HEK293 (cell line): ENCODE results near the gene GRIP1.

Experiments used
- CTCF ChIA-PET: fragments of 350-600 bp; formaldehyde crosslinking; extraction: SDS; loops from one replicate; lab custom pipeline; 2021; ENCODE audit warnings: antibody characterized with exemption; lab: Yijun Ruan, JAX
- POLR2A ChIA-PET: fragments of 300-600 bp; formaldehyde crosslinking; extraction: SDS; loops from one replicate; lab custom pipeline; 2020; ENCODE audit warnings: antibody characterized with exemption, inconsistent platforms; lab: Yijun Ruan, JAX
- H3K27ac ChIP-seq: fragments of 200-500 bp; sonication (Bioruptor generic); 2 replicates; pipeline ENCODE4 v1.5.1; 2014; ENCODE audit warnings: low read depth, low read length, control low read depth, inconsistent platforms; ENCODE audit errors: extremely low read depth
- H3K36me3 ChIP-seq, 2 experiments: fragments of 200-500 bp in 1 of 2; sonication (Bioruptor generic) in 1 of 2; 1 replicate in 1 of 2; 2 replicates in 1 of 2; pipeline ENCODE4 v1.5.1; 2014 to 2017; ENCODE audit warnings: inconsistent platforms in 2 of 2, low read length in 2 of 2; ENCODE audit not compliant: control insufficient read depth in 2 of 2, insufficient read depth in 1 of 2
- H3K4me1 ChIP-seq: fragments of 200-500 bp; sonication (Bioruptor generic); 2 replicates; pipeline ENCODE4 v1.5.1; 2014; ENCODE audit warnings: mild to moderate bottlenecking, low read length, inconsistent platforms; ENCODE audit not compliant: control insufficient read depth, insufficient read depth
- H3K4me3 ChIP-seq: 2 replicates; pipeline ENCODE4 v1.5.1; 2011; ENCODE audit warnings: low read depth, mild to moderate bottlenecking, control low read depth, low read length, moderate library complexity
- H3K9me3 ChIP-seq: fragments of 200-500 bp; sonication (Bioruptor generic); 2 replicates; pipeline ENCODE4 v1.5.1; 2014; ENCODE audit warnings: low read depth, low read length, inconsistent platforms; ENCODE audit not compliant: control insufficient read depth, insufficient read depth
- BCL11B ChIP-seq: fragments of 450-650 bp; formaldehyde crosslinking; IDR thresholded peaks from 2 replicates; pipeline ENCODE4 v1.5.1; 2016; ENCODE audit warnings: low read depth, missing biosample characterization, missing genetic modification characterization
- HIC1 ChIP-seq: fragments of 450-650 bp; formaldehyde crosslinking; IDR thresholded peaks from 2 replicates; pipeline ENCODE4 v1.5.1; 2016; ENCODE audit warnings: missing biosample characterization, missing genetic modification characterization
- KLF9 ChIP-seq: fragments of 450-650 bp; formaldehyde crosslinking; IDR thresholded peaks from 2 replicates; pipeline ENCODE4 v1.5.1; 2016; ENCODE audit warnings: missing biosample characterization, missing genetic modification characterization, low read depth
- MEIS1 ChIP-seq: sonication (generic); formaldehyde crosslinking; IDR thresholded peaks from 2 replicates; pipeline ENCODE4 v1.8.1; 2022; ENCODE audit warnings: missing genetic modification reagents, mild to moderate bottlenecking, borderline replicate concordance
- SP3 ChIP-seq: fragments of 450-650 bp; formaldehyde crosslinking; IDR thresholded peaks from 2 replicates; pipeline ENCODE4 v1.5.1; 2016; ENCODE audit warnings: missing biosample characterization, missing genetic modification characterization
- WT1 ChIP-seq: fragments of 450-650 bp; formaldehyde crosslinking; IDR thresholded peaks from 2 replicates; pipeline ENCODE4 v1.5.1; 2016; ENCODE audit warnings: missing biosample characterization, missing genetic modification characterization
- ZBTB44 ChIP-seq: fragments of 450-650 bp; IDR thresholded peaks from 2 replicates; pipeline ENCODE4 v1.5.1; 2018; ENCODE audit warnings: missing biosample characterization, mild to moderate bottlenecking, missing genetic modification characterization
- ZBTB8A ChIP-seq: fragments of 450-650 bp; formaldehyde crosslinking; IDR thresholded peaks from 2 replicates; pipeline ENCODE4 v1.5.1; 2016; ENCODE audit warnings: missing biosample characterization, missing genetic modification characterization
- ZNF133 ChIP-seq: fragments of 450-650 bp; formaldehyde crosslinking; IDR thresholded peaks from 2 replicates; pipeline ENCODE4 v1.5.1; 2016; ENCODE audit warnings: missing biosample characterization, missing genetic modification characterization
- ZNF174 ChIP-seq: fragments of 450-650 bp; formaldehyde crosslinking; IDR thresholded peaks from 2 replicates; pipeline ENCODE4 v1.5.0; 2017; ENCODE audit warnings: missing biosample characterization, mild to moderate bottlenecking, missing genetic modification characterization
- ZNF184 ChIP-seq: fragments of 450-650 bp; IDR thresholded peaks from 2 replicates; pipeline ENCODE4 v1.5.1; 2018; ENCODE audit warnings: missing biosample characterization, mild to moderate bottlenecking, missing genetic modification characterization
- ZNF2 ChIP-seq: fragments of 450-650 bp; formaldehyde crosslinking; IDR thresholded peaks from 2 replicates; pipeline ENCODE4 v1.5.1; 2016; ENCODE audit warnings: missing biosample characterization, missing genetic modification characterization
- ZNF211 ChIP-seq: fragments of 450-650 bp; formaldehyde crosslinking; IDR thresholded peaks from 2 replicates; pipeline ENCODE4 v1.5.1; 2016; ENCODE audit warnings: low read depth, missing biosample characterization, missing genetic modification characterization
- ZNF214 ChIP-seq: fragments of 450-650 bp; formaldehyde crosslinking; IDR thresholded peaks from 2 replicates; pipeline ENCODE4 v1.5.1; 2017; ENCODE audit warnings: missing biosample characterization, mild to moderate bottlenecking, missing genetic modification characterization, borderline replicate concordance
- ZNF248 ChIP-seq: fragments of 450-650 bp; formaldehyde crosslinking; IDR thresholded peaks from 2 replicates; pipeline ENCODE4 v1.5.1; 2017; ENCODE audit warnings: missing biosample characterization, missing genetic modification characterization
- ZNF302 ChIP-seq: fragments of 450-650 bp; formaldehyde crosslinking; IDR thresholded peaks from 2 replicates; pipeline ENCODE4 v1.5.1; 2016; ENCODE audit warnings: missing biosample characterization, missing genetic modification characterization, low read depth
- ZNF341 ChIP-seq: fragments of 450-650 bp; formaldehyde crosslinking; IDR thresholded peaks from 2 replicates; pipeline ENCODE4; 2016; ENCODE audit warnings: low read depth, missing biosample characterization, missing genetic modification characterization
- ZNF350 ChIP-seq: fragments of 450-650 bp; formaldehyde crosslinking; IDR thresholded peaks from 2 replicates; pipeline ENCODE4 v1.5.0; 2017; ENCODE audit warnings: missing biosample characterization, mild to moderate bottlenecking, missing genetic modification characterization
- ZNF404 ChIP-seq: fragments of 450-650 bp; formaldehyde crosslinking; IDR thresholded peaks from 2 replicates; pipeline ENCODE4 v1.5.1; 2017; ENCODE audit warnings: missing biosample characterization, missing genetic modification characterization
- ZNF488 ChIP-seq: fragments of 450-650 bp; formaldehyde crosslinking; IDR thresholded peaks from 2 replicates; pipeline ENCODE4 v1.5.1; 2016; ENCODE audit warnings: missing biosample characterization, missing genetic modification characterization
- ZNF558 ChIP-seq: fragments of 450-650 bp; formaldehyde crosslinking; IDR thresholded peaks from 2 replicates; pipeline ENCODE4 v1.5.1; 2016; ENCODE audit warnings: missing biosample characterization, missing genetic modification characterization
- ZNF561 ChIP-seq: fragments of 450-650 bp; IDR thresholded peaks from 2 replicates; pipeline ENCODE4 v1.5.1; 2018; ENCODE audit warnings: missing biosample characterization, missing genetic modification characterization, borderline replicate concordance
- ZNF596 ChIP-seq: fragments of 450-650 bp; IDR thresholded peaks from 2 replicates; pipeline ENCODE4 v1.5.0; 2018; ENCODE audit warnings: missing biosample characterization, mild to moderate bottlenecking, missing genetic modification characterization, moderate library complexity
- ZNF600 ChIP-seq: fragments of 450-650 bp; formaldehyde crosslinking; IDR thresholded peaks from 2 replicates; pipeline ENCODE4 v1.5.1; 2016; ENCODE audit warnings: missing biosample characterization, missing genetic modification characterization
- ZNF624 ChIP-seq: fragments of 450-650 bp; formaldehyde crosslinking; IDR thresholded peaks from 2 replicates; pipeline ENCODE4 v1.5.1; 2017; ENCODE audit warnings: missing biosample characterization, missing genetic modification characterization
- ZNF704 ChIP-seq: fragments of 450-650 bp; formaldehyde crosslinking; IDR thresholded peaks from 2 replicates; pipeline ENCODE4 v1.5.1; 2016; ENCODE audit warnings: missing biosample characterization, missing genetic modification characterization
- ZNF768 ChIP-seq: fragments of 450-650 bp; formaldehyde crosslinking; IDR thresholded peaks from 2 replicates; pipeline ENCODE4 v1.5.1; 2018; ENCODE audit warnings: missing biosample characterization, mild to moderate bottlenecking, missing genetic modification characterization
- ZNF776 ChIP-seq: fragments of 450-650 bp; formaldehyde crosslinking; IDR thresholded peaks from 2 replicates; pipeline ENCODE4 v1.5.0; 2017; ENCODE audit warnings: missing biosample characterization, missing genetic modification characterization, borderline replicate concordance
- ZNF791 ChIP-seq: fragments of 450-650 bp; formaldehyde crosslinking; IDR thresholded peaks from 2 replicates; pipeline ENCODE4 v1.5.1; 2016; ENCODE audit warnings: missing biosample characterization, missing genetic modification characterization

Gene GRIP1

GRCh38 chr12:66428870-66429269, 250.0 kb downstream of the GRIP1 start:
- Histone ChIP-seq H3K36me3 (no peaks in the 10 kb centered on the region), H3K4me1 (no peaks in the 10 kb centered on the region), H3K27ac (no peak overlapping the region), H3K9me3 (no peaks in the 10 kb centered on the region), H3K4me3 (no peak overlapping the region)
- TF ChIP-seq ZNF350 (no peak), ZNF133 (tag by site-specific recombination) (no peak), ZNF624 (tag by site-specific recombination) (no peak), ZNF211 (no peak), ZNF214 (no peak), ZNF561 (no peak), ZNF302 (tag by site-specific recombination) (no peak), ZNF791 (tag by site-specific recombination) (no peak)
- POLR2A ChIA-PET, result no interaction called here
- CTCF ChIA-PET, result no interaction called here

GRCh38 chr12:66428261-66428660, 250.6 kb downstream of the GRIP1 start:
- Histone ChIP-seq H3K27ac (no peak overlapping the region), H3K4me3 (no peak overlapping the region), H3K9me3 (no peaks in the 10 kb centered on the region), H3K36me3 (no peaks in the 10 kb centered on the region), H3K4me1 (no peaks in the 10 kb centered on the region)
- ChIA-PET CTCF (no interaction called here), POLR2A (no interaction called here)
- no peak for TF ChIP-seq ZNF776
- TF ChIP-seq ZNF2 (tag by site-specific recombination), result no peak
- no peak for TF ChIP-seq WT1 (tag by site-specific recombination)
- no peak for TF ChIP-seq ZNF184 (tag by site-specific recombination)
- no peak for TF ChIP-seq SP3 (tag by site-specific recombination)
- TF ChIP-seq ZNF488 (tag by site-specific recombination), result no peak
- TF ChIP-seq ZNF558, result no peak
- no peak for TF ChIP-seq ZNF341 (tag by site-specific recombination)
- TF ChIP-seq ZNF248, result no peak
- no peak for TF ChIP-seq ZNF600
- TF ChIP-seq ZNF704 (tag by site-specific recombination), result no peak
- no peak for TF ChIP-seq ZNF624 (tag by site-specific recombination)
- TF ChIP-seq ZBTB8A, result no peak
- no peak for TF ChIP-seq ZNF174
- TF ChIP-seq KLF9 (tag by site-specific recombination), result no peak
- TF ChIP-seq MEIS1 (CRISPR knock-in tag), result no peak

- Histone ChIP-seq H3K4me3 (no peak overlapping the region), H3K36me3 (no peaks in the 10 kb centered on the region), H3K27ac (no peak overlapping the region), H3K9me3 (no peaks in the 10 kb centered on the region), H3K4me1 (no peaks in the 10 kb centered on the region)
- ChIA-PET POLR2A (no interaction called here), CTCF (no interaction called here)
- TF ChIP-seq ZNF350 (no peak), ZBTB44 (tag by site-specific recombination) (no peak), HIC1 (tag by site-specific recombination) (no peak), ZNF404 (tag by site-specific recombination) (no peak), ZNF624 (tag by site-specific recombination) (no peak), ZNF211 (no peak), ZNF768 (tag by site-specific recombination) (no peak), BCL11B (tag by site-specific recombination) (no peak), ZNF596 (tag by site-specific recombination) (no peak), KLF9 (tag by site-specific recombination) (no peak)
These were observed 252.2 kb downstream of the GRIP1 start for GRCh38 chr12:66426696-66427095.
